ENCODE measurements around the gene HOXB4.

DNA sequence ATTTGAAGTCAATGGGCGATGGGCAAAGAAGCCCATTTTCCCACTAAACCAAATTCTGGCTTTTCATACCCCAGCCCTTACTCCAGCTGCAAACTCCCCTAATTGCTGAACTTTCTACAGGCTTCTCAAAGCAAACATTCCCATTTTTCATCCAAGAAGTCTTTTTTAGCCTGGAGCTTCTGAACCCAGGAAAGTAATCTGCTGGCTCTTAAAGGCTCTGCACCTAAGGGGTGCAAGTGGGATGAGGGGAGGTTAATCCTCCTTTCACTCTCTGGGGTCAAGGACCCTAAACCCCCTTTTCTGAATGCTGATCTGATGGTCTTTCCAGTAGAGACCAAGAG, 30.3 kb upstream of the HOXB4 start:
- TF ChIP-seq, protein P1, sequence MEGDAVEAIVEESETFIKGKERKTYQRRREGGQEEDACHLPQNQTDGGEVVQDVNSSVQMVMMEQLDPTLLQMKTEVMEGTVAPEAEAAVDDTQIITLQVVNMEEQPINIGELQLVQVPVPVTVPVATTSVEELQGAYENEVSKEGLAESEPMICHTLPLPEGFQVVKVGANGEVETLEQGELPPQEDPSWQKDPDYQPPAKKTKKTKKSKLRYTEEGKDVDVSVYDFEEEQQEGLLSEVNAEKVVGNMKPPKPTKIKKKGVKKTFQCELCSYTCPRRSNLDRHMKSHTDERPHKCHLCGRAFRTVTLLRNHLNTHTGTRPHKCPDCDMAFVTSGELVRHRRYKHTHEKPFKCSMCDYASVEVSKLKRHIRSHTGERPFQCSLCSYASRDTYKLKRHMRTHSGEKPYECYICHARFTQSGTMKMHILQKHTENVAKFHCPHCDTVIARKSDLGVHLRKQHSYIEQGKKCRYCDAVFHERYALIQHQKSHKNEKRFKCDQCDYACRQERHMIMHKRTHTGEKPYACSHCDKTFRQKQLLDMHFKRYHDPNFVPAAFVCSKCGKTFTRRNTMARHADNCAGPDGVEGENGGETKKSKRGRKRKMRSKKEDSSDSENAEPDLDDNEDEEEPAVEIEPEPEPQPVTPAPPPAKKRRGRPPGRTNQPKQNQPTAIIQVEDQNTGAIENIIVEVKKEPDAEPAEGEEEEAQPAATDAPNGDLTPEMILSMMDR (IDR thresholded peaks at IDR 0.05; ENCODE audit: low read length) = no peak
- TF ChIP-seq EZH2 (optimal IDR thresholded peaks at IDR 0.05; ENCODE audit: low read depth, low read length) (no peak), EZH2phosphoT487 (IDR thresholded peaks at IDR 0.05; ENCODE audit: low read length) (no peak)

Measured in MM.1S (cell line).